Measurements from ENCODE around the gene RNF149.

- TF ChIP-seq, protein P1, sequence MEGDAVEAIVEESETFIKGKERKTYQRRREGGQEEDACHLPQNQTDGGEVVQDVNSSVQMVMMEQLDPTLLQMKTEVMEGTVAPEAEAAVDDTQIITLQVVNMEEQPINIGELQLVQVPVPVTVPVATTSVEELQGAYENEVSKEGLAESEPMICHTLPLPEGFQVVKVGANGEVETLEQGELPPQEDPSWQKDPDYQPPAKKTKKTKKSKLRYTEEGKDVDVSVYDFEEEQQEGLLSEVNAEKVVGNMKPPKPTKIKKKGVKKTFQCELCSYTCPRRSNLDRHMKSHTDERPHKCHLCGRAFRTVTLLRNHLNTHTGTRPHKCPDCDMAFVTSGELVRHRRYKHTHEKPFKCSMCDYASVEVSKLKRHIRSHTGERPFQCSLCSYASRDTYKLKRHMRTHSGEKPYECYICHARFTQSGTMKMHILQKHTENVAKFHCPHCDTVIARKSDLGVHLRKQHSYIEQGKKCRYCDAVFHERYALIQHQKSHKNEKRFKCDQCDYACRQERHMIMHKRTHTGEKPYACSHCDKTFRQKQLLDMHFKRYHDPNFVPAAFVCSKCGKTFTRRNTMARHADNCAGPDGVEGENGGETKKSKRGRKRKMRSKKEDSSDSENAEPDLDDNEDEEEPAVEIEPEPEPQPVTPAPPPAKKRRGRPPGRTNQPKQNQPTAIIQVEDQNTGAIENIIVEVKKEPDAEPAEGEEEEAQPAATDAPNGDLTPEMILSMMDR (IDR thresholded peaks at IDR 0.05), result no peak
- no peak for TF ChIP-seq POLR2A (IDR thresholded peaks at IDR 0.05)
- TF ChIP-seq POLR2AphosphoS5 (IDR thresholded peaks at IDR 0.05; ENCODE audit: insufficient read depth in 1 of 2, low read depth in 1 of 2), result no peak
Observed at GRCh38 chr2:101231937-101232730, 76.4 kb downstream of the RNF149 start.

Measured in vagina (tissue), 2 donors.